ENCODE measurements around the gene PCSK6. TPM values are rescaled to one million over a fixed set of nuclear protein-coding genes. Genes with fewer than 3 reads are reported as not detected.
"Not testable (repeated sequence)": the region's sequence is repeated elsewhere in the genome, so short reads cannot be mapped to it uniquely, and the experiment has no call there.

The PCSK6 gene
- total RNA-seq, 1 donor from 2014 or later = 3.7 TPM

- TF ChIP-seq CTCF (conservative IDR thresholded peaks at IDR 0.05; ENCODE audit: low read depth, low read length) = no peak
- H3K4me3 ChIP-seq (ENCODE audit: low read depth, low read length) = no peak overlapping the region
- DNase-seq (ENCODE audit: low read depth) = no peak
These were observed 150.9 kb downstream of the PCSK6 start for GRCh38 chr15:101338502-101339057.

GRCh38 chr15:101337976-101338375 is 151.5 kb downstream of the PCSK6 start:
- no peak for DNase-seq (ENCODE audit: low read depth)
- H3K4me3 ChIP-seq (ENCODE audit: low read depth, low read length) = no peak overlapping the region
- no peak for TF ChIP-seq CTCF (conservative IDR thresholded peaks at IDR 0.05; ENCODE audit: low read depth, low read length)

- DNase-seq (ENCODE audit: low read depth); H3K4me3 ChIP-seq (ENCODE audit: low read depth, low read length): not testable (repeated sequence)
These were observed 155.4 kb downstream of the PCSK6 start for GRCh38 chr15:101333907-101334789.

GRCh38 chr15:101332061-101332467 is 157.4 kb downstream of the PCSK6 start:
- no peak overlapping the region for H3K4me3 ChIP-seq (ENCODE audit: low read depth, low read length)
- TF ChIP-seq CTCF (conservative IDR thresholded peaks at IDR 0.05; ENCODE audit: low read depth, low read length) = no peak
- DNase-seq (ENCODE audit: low read depth) = no peak

GRCh38 chr15:101329867-101330380 is 159.6 kb downstream of the PCSK6 start:
- DNase-seq (ENCODE audit: low read depth) = no peak
- H3K4me3 ChIP-seq (ENCODE audit: low read depth, low read length) = no peak overlapping the region
- TF ChIP-seq CTCF (conservative IDR thresholded peaks at IDR 0.05; ENCODE audit: low read depth, low read length) = no peak

GRCh38 chr15:101329309-101329863 is 160.1 kb downstream of the PCSK6 start:
- no peak for TF ChIP-seq CTCF (conservative IDR thresholded peaks at IDR 0.05; ENCODE audit: low read depth, low read length)
- no peak overlapping the region for H3K4me3 ChIP-seq (ENCODE audit: low read depth, low read length)
- no peak for DNase-seq (ENCODE audit: low read depth)

- no peak overlapping the region for H3K4me3 ChIP-seq (ENCODE audit: low read depth, low read length)
- DNase-seq (ENCODE audit: low read depth) = no peak
- no peak for TF ChIP-seq CTCF (conservative IDR thresholded peaks at IDR 0.05; ENCODE audit: low read depth, low read length)
These were observed 161.5 kb downstream of the PCSK6 start for GRCh38 chr15:101328001-101328400.
